HUDEP-2 (cell line): ENCODE results near the gene ISY1.
A peak's percentile ranks its signal among the peaks of the same experiment; 100 is the strongest.
"Not testable (repeated sequence)": the region's sequence is repeated elsewhere in the genome, so short reads cannot be mapped to it uniquely, and the experiment has no call there.

Source experiments
- DNase-seq, 76 experiments: peaks; one replicate each; lab custom pipeline; 2025; ENCODE audit not compliant: unreplicated experiment in 76 of 76; lab: John Stamatoyannopoulos, UW

ISY1 gene

DNA sequence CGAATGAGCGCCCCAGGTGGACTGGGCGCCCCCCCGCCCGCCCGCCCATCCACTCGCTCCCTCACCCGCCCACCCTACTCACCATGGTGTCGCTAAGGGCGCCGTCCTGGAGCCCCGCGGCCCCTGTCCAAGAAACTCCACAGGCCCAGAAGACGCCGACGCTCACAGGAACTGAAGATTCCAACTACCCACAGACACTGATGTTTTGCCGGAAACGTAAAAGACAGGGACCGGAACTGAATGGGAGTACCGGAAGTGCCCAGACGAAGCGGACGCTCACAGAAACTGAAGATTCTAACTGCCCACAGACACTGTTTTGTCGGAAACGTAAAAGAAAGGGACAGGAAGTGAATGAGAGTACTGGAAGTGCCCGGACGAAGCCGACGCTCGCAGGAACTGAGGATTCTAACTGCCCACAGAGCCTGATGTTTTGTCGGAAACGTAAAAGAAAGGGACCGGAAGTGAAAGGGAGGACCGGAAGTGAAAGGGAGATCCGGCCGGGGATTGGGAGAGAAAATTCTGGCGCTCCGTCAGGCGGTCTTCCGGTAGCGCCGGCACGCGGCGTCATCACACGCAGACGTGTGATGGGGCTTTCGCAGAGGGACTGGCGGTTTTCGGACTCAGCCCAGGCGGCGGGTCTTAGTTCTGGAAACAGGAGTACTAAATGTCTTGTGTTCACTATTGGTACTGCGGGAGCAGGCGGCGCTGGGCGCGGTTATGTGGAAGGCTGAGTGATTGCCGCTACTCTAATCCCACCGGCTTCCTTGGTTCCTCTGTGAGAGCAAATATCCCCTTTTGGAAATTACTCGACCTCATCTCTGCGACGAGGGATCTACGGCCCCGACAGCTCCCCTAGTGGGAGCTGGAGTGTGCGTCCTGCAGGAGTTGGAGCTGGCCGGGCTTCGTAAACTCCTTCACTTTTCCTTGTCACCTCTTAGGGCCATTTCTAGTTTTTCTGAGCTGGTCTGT, at the start of gene ISY1:
TSS of gene ISY1 (minus strand) at position 173 of the 969 bp plus-strand sequence. CDS start at position 85, 88 bp downstream.
- DNase-seq: peak in 75 of 76 experiments; percentile 39 to 93 (median 84)

DNA sequence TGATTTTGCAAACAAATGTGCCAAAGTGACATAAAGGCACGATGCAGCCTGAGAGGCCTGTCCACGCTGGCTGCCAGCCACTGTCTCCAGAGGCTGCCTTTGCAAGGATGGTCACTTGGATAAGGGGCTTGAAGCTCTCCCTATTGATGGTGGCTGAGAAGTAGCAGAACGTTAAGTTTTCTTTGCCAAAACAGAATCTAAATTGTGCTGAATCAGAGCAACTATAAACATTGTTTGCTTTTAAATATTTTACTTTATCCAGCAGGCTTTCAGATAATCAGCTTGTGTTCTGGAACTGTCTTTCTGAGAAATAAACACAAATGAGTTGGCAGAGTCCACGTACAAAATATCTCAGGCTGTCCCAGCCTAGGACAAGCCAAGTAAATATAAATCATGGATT, 46.6 kb upstream of the ISY1 start:
- DNase-seq: no peak

DNA sequence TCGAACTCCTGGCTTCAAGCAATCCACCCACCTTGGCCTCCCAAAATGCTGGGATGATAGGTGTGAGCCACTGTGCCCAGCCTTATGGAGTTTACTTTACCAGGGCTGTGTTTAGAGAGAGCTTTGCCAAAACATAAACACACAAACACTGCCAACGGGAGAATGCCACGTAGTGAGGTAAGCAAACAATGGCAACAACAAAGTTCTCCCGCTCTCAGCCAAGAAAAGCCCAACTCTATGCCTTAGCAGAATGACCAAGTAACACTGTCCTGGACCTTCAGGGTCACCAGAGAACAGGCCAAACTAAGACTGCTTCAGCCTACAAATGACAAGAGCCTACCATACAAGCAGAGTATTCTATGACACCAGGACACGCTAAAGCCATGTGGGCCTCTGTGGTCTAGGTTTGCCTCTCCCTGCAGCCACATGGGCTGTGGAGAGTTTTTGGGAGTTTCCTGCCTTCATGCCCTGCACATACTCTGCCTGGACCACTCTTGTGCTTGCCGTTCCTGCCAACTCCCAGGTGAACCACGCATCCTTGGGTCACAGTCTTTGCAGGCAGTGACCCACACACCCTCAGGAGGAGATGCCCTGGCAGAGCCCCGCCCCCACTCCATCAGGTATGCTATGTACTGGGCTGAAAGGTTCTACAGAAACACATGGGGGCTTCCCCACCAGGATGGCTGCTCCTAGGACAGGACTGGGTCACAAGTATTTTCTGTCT, 44.4 kb upstream of the ISY1 start:
- no peak for DNase-seq

DNA sequence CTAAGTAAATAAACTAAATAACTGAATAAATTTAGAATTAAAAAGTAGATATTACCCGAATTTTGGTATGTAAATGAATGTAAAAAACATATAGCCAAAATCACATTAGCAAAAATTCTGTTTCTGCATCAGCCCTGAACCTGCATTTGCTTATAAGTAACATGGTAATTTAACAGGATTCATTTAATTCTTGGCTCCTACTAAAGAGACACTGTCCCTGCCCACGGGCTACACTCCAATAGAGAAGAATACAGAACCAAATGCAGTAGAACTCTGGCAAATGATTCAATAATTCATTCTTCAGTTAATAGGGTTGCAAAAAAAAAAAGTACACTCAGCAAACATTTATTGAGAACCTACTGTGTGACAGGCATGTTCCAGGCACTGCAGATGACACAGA, 43.6 kb upstream of the ISY1 start:
- no peak for DNase-seq

DNA sequence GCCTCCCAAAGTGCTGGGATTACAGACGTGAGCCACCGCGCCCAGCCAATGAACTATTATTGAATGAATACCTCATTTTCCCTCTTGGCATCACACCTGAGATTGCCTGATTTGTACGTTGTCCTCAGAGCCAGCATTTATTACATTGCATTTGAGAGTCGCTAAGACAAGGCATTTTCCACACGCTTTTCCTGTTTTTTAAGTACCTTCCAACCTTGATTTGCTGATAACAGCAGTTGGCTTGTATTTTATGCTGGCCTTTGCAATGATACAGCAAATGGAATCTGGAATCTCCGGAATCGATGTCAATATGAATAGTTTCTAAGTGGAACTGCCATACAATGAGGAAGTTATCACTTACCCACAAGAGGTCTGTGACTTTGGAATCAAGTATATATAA, 38.5 kb upstream of the ISY1 start:
- DNase-seq: no peak

DNA sequence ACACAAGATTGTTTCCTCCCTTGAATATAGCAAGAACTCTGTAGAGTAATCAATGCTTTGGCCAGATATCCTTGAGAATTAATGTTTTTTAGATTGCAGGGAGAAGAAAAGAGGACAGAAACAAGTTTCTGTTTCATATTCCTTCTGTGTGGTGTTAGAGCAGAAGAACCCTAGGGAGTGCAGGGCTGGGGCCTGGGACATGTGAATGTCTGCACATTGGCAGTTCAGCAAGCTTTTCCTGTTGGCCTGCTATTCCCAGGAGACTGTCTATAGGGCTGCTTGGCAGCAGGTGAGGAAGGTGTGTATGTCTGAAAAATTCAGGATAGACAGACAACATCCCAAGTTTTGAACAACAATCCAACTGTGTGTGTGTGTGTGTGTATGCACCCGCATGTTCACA, 36.5 kb upstream of the ISY1 start:
- no peak for DNase-seq

DNA sequence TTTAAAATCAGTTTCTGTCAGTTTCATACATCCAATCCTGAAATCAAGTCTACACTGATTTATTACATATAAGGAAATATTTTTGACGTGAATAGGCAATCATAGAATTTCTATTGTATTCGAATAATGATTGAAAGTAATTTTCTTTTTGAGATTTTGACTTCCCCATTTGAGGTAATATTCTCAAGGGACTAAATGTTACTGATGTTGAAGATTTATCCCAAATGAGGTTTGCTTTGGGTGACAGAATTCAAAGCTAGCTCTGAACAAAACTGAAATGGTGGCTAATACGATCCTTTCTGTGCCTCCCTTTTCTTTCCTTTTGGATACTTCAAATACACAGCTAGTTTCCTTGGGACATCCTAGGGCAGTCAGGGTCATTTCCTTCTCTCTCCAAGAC, 35.7 kb upstream of the ISY1 start:
- no peak for DNase-seq

DNA sequence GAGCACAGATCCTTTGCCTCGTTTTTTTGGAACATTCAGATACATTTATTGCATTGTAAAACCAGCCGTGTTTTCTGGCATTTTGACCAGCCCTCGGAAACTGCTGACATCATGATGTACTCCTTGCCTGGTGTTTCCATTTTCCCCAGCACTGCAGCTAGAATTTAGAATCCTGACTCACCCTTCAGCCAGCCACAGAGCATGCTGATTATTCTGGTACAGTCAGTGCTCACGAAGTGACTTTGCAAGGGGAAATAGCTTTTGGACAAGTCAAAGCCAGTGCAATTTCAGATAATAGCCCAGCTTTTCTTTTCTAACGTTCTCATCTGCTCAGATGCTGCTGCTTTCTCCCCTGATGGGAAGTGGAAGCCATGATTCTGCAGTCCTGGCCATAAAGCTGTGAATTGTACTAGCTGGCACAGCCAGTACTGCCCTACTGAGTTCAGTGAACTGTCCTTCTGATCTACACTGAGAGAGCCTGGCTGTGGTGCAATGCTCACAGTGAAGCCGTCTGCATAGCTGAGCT, 34.9 kb upstream of the ISY1 start:
- DNase-seq: peak in 23 of 76 experiments; percentile 4 to 59 (median 26)

DNA sequence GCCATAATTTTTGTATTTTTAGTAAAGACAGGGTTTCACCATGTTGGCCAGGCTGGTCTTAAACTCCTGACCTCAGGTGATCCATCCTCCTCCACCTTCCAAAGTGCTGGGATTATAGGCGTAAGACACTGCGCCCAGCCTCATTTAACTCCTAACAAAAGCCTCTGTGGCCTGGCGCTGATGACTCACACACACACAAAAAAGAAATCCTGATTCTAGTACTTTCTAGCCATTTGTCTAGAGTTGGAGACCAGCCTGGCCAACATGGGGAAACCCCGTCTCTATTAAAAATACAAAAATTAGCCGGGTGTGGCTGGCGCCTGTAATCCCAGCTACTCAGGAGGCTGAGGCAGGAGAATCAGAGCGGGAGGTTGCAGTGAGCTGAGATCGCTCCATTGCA, 28.9 kb upstream of the ISY1 start:
- not testable (repeated sequence) for DNase-seq

DNA sequence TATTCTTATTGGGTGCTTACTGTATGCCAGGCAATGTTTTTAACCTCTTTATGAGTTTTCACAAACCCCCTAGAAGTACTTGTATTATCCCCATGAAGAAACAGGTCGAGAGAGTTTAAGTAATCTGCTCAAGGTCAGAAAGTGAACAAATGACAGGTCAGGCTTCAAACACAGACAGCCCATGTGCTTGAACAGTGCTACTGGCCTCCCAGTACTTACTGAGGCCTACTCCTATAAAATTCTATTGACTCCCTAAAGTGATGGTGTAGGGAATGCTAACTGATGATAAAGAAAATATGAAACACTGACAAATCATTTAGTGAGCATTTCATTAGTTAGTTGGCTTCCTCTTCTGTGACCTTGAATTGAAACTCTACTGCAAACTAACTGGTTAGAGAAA, 27.0 kb upstream of the ISY1 start:
- DNase-seq: no peak

DNA sequence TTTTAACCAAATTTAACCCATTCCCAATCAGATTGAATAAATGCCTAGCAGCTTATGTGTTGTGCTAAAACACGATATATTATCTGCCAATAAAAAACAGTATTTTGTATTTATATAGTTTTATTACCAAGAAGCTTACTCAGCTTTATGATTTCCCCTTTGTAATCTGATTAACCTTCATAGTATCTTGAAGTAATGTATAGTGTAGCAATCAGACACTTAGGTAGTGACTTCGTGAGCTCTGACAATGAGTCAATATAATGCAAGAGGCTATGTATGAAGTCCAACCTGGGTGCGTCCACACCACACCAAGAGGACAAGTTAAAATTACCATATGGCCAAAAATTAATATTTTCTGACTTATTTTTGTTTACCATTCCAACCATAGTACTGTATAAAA, 24.9 kb upstream of the ISY1 start:
- no peak for DNase-seq

DNA sequence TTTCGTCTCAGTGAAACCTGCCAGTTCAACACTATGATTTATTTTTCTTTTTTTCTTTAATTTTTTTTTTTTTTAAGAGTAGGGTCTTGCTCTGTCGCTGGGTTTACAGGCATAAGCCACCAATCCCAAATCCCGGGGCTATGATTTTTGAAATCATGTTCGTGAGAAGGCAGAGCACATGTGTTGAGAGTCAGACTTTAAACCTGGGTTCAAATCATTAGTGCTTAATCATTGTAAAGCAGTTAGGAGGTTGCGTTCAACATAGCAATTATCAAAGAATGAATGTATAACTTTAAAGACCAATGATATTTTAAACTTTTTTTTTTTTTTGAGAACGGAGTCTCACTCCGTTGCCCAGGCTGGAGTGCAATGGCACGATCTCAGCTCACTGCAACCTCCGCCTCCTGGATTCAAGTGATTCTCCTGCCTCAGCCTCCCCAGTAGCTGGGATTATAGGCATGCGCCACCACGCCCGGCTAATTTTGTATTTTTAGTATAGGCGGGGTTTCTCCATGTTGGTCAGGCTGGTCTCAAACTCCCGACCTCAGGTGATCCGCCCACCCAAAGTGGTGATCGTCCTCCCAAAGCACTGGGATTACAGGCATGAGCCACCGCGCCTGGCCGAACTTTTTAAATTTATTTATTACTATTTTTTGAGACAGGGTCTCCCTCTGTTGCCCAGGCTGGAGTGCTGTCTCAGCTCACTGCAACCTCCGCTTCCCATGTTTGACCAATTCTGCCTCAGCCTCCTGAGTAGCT, 24.1 kb upstream of the ISY1 start:
- not testable (repeated sequence) for DNase-seq

DNA sequence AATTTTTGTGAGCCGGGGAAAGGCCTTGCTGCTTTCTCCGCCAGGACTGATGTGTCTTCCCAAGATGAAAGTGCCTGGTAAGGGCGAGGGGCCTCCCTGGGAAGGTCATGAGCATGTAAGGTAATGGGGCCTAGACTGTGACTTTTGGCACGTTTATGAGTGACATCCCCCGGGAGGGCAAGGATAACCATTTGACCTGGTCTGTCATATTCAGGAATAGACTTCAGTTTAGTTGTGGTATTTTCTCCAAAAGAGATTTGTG, 23.5 kb upstream of the ISY1 start:
- peak in 13 of 76 experiments; percentile 9 to 83 (median 32) for DNase-seq

DNA sequence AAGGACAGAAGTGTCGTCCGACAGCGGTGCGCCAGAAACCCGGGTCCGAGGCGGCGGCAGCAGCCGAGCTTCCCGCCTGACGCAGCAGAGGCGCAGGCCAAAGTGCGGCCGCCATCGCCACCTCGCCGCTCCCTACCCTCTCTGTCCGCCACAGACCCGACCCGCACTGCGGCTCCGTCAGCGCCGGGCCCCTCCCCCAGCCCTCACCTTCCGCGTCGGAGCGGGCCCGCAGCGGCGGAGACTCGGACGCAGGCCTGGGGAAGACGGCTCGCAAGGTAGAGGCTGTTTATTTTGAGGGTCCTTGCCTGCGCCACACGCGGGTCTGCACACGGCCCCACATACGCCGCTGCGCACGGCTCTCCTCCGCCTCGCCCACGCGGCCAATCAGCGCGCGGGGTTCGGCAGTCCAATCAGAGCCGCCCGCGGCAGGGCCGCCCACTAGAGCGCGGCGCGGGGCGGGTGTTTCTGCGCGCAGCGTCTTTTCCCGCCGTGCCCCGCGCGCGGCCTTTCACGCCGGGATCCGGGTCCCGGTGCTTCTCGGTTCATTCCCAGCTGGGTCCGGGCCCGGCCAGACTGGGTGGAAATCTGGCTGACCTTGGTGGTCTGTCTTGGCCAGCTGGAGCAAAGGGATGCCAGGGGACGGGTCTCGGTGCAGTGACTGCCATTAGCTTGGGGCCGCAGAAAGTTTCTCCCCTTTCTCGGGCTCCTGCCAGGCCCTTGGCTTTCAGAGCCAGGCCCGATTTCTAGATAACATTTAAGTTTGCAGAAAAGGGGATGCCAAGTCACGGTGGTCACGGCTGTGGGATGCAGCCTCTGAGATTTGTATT, 22.9 kb upstream of the ISY1 start, which contains the start of gene CNBP:
TSS of gene CNBP (minus strand) at position 328 of the 827 bp plus-strand sequence. CDS start 12,139 bp downstream, outside the sequence.
- DNase-seq: peak in 75 of 76 experiments; percentile 10 to 94 (median 82)

DNA sequence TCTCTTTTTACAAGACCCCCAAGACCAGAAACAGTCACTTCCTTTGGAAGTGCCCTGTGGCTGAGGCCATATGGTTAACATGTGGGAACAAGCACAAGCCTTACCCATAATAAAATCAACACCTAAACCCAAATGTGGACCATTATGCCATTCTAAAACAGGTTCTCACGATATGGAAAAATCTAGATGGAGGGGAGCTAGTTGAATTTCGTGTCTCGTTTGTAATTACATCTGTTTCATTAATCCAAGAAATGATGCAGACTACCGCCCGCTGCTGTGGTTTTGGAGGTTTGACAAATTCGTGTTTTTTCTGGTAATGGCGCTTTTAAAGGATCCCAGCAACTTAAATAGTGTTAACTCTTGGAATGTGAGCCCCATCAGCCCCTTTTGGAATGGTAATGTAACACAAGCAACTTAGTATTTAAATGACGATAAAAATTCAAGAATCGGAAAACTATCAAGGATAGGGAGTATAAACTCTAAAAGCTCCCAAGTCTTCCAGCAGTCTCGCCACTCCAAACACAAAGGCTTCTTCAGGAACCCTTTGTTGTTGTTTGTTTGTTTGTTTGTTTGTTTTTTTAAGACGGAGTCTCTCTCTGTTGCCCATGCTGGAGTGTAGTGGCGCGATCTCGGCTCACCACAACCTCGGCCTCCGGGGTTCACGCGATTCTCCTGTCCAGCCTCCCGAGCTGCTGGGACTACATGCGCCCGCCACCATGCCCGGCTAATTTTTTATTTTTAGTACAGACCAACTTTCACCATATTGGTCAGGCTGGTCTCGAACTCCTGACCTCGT, 21.7 kb upstream of the ISY1 start:
- peak in 9 of 76 experiments; percentile 9 to 60 (median 24) for DNase-seq

DNA sequence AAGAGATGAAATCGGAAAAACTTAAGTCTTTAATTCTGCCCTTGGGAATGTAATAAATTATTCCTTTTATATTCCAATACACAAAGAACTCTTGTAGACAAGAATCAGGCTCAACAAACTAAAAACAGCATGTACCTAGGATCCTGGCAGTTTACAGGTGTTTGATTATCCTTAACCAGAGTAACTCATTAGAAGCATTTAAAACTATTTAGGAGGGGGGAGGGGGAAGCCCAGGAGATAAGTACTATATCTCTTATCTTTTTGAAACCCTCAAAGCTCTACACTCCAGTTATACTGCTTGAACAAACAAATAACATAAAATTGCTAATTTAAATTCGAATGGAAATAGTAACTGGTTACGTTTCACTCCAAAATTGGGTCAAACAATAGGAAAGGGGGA, 21.0 kb upstream of the ISY1 start:
- DNase-seq: peak in 4 of 76 experiments; percentile 8 to 39 (median 12)

DNA sequence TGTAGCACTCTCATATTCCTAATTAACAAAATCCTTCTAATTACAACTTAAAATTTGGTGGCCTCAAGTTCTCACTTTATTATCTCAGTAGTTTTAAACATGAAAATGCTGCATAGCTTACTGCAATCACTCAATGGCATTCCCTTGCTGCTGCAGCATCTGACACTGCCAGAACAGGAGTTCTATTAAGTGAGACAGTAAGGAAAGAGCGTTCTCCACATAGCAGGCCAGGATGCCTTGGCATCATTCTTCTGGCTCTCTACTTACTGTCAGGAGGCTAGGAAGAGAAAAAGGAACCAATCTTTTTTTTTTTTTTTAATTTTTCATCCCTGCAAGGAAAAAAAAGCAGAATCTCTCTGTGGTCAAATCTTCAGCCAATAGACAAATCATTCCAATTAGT, 19.6 kb upstream of the ISY1 start:
- DNase-seq: no peak

DNA sequence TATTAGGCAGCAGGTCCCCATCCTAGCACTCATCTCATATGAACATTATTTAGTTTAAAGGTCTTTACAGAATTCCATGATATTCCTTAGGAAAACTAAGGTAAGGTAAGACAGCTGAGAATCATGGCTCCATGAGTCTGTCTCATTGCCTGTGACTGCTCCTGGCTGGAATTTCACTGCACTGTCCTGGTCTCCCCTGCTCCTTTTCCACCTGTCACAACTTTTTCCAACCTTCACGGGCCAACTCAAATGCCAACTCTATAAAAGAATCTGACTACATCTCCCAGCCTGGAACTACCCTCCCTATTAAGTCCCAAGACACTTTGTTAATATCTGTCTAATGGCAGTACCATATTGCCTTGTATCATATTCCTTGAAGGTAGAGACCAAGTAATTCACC, 15.2 kb upstream of the ISY1 start:
- no peak for DNase-seq

DNA sequence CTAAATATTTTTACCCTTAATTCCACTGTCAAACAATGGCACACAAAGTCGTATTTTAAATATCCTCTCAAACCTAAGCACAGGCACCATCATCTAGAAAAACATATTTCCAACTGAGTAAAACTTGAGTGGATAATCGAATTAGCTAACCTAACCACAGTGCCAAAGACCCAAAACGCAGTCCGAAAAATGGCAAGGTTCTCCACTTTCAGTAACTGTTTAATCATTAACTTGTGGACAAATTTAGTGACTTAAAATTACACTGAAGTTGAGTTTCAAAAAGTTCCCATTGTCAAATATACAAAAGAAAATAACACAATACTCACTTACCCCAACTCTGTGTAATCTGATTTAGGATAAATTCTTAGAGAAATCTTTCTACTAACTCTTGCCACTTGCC, 12.9 kb upstream of the ISY1 start:
- no peak for DNase-seq
